Measurements from ENCODE around the gene DLX4.

- TF ChIP-seq CTCF (IDR thresholded peaks at IDR 0.05) (no peak), EZH2 (IDR thresholded peaks at IDR 0.05; ENCODE audit: borderline replicate concordance, insufficient read depth, low read depth, low read length, poor library complexity, severe bottlenecking) (no peak)
Observed at GRCh38 chr17:49955157-49955556, 13.8 kb upstream of the DLX4 start.
